CD1c-positive myeloid dendritic cell (primary cell): ENCODE results near the gene SLC39A13.

Experiments used
- DNase-seq: peaks from one replicate; pipeline ENCODE4 v3.0.0-alpha.2; 2016; ENCODE audit errors: extremely low spot score

The SLC39A13 gene

DNA sequence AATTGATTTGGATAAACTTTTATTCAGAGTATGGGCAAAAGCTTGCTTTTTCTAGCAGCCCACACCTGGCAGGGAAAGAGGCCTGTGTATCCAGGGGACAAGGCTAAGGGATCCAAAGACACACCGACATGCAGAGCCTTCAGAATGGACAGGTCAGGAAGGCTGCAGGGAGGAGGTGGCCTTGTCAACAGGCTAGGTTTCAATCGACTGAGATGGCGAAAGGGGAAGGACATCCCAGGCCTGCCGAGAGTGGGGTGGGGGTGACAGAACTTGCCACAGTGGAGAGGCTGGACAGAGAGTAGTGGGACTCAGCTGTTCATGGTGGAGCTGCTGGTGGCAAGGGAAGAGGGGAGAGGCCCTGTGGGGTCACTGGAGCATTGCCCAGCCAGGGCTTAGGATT is 5.3 kb upstream of the SLC39A13 start:
- peak; percentile 22 for DNase-seq

DNA sequence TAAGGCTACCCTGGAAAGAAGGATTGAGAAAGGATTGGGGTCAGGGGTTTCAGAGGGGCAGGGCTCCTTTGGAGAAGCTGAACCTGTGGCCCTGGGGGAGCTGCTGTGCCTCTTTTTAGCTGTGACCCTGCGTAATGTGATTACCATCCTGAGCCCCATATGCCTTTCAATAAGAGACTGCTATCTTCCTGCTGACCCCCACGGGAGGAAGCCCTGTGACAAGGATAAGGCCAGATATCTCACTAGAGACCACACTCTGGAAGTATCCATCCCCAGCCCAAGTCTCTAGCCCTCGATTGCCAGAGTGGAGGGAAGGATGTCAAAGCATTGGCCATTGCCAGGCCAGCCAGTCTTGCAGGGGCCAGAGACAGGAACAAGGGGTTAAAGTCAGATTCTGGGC is 4.8 kb upstream of the SLC39A13 start:
- DNase-seq: no peak

DNA sequence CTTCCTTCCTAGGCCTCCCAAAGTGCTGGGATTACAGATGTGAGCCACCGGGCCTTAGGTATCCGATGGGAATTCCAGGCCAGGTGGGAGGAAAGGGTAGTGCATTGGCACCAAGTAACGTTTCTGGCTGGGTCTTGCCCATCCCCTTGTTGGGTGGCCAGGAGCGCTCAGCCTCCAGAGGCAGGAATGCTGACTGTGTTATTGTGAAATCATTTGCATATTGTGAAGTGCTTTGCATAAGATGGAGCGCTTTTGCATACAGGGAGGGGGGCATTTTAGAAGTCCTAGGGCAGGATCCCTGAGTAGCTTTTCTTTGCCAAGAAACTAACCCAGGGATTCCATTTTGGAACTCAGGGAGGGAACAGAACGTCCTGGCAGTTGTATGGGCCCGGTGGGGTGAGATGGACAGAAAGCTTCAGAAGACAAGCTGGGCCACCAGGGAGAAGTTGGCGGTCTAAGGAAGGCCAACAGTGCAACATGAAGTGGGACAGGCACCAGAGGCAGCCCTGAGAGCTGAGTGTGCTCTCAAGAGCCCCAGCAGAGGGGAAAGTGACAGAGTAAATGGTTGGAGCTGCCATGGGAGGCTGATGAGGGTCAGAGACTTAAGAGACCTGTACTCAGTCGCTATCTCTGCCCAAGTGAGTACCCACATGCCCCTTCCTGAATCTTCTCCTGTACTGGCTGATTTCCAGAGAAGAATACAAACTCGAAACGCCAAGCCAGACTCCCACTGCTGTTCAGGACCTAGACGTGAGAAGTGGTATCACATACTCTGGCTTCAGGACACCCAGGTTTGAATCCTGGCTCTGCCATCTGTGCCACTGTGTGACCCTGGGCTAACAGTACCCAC is 1.3 kb upstream of the SLC39A13 start:
- DNase-seq: peak; percentile 43

DNA sequence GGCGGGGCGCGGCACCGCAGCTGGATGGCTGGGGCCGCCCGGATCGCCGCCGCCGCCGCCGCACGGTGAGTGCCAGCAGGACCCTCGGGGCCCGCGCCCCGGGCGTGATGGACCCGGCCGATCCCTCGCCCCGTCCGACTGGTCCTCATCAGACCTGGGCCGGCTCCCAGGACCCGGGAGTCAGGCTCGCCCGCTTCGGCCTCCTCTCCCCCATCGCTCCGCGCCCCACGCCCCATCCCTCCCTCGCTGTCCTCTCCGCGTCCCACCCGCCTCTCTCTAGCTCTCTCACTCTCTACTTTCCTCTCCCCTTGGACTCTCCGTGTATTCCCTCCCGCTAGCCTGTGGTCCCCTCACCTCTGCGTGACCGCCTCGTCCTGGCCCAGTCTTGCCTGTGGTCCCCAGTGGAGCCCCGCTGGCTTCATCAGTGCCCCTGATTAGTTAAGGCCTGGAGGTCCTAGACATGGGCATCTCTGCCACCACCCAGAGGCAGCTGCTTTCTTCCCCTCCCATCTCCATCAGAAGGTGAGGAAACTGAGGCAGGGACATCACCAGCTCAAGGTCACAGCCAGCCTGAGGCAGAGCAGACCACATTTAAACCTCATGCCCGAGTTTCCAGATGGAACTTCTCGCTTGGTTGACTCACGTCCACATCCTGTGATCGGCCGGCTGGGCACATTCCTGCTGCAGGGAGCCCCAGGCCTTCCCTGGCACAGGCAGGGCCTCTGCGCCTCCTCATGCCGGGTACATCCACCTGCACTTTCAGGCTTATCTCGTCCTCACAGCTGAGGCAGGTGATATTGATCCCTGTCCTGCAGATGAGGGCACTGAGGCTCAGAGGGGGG is 429 bp downstream of the SLC39A13 start:
- DNase-seq: peak; percentile 21

DNA sequence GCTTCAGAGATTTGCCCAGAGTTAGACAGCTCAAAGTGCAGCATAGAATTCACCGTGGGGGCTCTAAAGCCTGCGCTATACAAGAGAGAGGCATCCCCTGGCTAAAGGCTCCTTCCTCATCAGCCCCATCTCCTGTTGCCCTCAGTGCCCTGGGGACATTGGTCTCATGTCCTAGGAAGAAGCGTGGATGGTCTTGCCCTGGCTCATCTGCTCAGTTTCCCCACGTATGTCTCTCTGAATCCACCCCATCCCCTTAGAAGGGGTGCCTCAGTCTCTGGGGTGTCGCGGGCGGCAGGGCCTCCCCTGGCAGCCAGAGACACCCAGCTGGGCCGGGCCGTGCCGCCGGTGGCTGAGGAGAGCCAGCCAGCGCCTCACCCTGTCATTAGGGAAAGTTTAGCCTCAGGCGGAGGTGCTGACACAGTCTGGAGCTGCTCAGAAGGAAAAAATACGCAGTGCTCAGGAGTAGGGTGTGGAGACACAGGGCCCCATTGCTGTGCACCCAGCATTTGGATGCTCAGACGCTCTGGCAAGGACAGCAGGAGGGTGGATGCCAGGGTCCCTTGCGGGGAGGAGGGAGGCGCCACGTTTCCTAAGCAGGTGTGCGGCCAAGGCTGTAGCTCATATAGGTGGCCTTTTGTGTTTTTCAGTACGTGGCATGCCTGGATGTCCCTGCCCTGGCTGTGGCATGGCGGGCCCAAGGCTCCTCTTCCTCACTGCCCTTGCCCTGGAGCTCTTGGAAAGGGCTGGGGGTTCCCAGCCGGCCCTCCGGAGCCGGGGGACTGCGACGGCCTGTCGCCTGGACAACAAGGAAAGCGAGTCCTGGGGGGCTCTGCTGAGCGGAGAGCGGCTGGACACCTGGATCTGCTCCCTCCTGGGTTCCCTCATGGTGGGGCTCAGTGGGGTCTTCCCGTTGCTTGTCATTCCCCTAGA is 1.3 kb downstream of the SLC39A13 start:
- DNase-seq: no peak

DNA sequence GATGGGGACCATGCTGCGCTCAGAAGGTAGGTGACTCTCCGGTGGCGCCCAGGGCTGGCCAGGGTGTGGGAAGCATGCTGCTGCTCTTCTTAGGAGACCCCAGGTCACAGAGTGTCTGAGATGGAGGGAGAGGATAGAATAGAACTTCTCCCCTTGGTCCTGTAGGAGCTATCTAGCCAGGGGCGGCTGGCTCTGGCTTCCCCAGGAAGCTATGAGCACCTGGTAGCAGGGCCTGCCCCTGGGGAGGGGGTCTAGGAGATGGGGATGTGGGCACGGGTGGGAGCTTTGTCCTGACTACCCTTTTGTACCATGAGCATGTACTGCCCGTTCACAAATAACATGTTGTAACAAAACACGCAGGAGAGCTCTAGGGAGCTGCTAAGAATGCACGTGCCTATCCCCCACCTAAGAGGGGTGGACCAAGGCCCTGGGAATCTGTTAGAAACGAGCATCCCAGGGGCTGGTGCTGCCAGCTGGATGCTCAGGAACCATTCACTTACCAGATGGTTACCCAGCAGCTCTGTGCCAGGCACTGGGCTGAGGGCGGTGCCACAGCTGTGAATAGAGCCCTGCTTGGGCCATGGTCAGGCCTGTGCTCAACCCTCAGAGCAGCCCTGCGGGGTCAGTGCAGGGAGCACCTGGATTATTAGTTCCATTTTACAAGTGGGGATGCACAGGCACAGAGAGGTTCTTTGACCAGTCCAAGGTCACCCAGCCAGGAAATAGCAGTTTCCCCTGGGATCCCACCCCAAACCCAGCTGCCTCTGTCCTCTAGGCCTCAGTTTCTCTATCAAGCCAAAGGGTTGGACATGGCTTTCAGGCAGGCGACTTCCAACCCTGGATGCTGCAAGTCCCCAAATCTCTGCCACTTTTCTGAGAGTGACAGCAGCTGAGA is 2.2 kb downstream of the SLC39A13 start:
- no peak for DNase-seq

DNA sequence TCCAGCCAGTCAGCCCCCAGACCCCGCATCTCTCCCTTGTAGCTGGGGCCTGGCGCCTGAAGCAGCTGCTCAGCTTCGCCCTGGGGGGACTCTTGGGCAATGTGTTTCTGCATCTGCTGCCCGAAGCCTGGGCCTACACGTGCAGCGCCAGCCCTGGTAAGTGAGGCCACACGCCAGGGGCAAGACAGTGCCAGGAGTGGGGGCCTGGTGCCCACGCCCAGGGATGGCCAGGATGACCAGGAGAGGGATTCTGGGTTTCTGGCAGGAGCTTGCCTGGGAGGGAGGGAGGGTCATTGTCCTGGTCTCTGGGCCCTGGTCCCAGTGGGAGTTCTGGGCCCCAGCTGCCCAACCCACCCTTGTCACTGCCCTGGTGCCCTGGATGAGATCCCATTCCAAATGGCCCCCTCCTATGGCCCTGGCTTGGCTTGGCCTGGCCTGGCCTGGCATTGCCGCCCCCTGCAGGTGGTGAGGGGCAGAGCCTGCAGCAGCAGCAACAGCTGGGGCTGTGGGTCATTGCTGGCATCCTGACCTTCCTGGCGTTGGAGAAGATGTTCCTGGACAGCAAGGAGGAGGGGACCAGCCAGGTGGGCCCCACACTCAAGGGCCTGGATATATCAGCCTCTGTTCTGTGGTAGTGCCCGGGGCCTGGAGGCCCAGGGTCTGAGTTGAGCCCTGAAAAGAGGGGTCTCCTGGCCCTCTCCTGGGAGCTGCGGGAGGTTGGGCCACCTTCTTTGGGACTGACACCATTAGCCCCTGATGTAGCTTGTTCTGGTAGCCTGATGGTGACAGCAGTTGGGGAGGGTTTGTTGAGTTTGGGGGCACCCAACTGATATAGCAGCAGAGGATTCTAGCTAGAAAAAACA is 3.7 kb downstream of the SLC39A13 start:
- peak; percentile 67 for DNase-seq

DNA sequence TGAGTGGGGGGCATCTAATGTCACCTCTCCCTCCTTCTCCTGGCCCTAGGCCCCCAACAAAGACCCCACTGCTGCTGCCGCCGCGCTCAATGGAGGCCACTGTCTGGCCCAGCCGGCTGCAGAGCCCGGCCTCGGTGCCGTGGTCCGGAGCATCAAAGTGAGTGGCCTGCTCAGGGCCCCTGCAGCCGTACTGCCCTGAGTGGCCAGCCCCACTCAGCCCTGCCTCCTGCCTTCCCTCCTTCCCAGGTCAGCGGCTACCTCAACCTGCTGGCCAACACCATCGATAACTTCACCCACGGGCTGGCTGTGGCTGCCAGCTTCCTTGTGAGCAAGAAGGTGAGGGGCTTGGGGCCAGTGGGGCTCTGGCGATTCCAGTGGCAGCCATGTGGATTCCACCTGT is 5.0 kb downstream of the SLC39A13 start:
- DNase-seq: no peak

DNA sequence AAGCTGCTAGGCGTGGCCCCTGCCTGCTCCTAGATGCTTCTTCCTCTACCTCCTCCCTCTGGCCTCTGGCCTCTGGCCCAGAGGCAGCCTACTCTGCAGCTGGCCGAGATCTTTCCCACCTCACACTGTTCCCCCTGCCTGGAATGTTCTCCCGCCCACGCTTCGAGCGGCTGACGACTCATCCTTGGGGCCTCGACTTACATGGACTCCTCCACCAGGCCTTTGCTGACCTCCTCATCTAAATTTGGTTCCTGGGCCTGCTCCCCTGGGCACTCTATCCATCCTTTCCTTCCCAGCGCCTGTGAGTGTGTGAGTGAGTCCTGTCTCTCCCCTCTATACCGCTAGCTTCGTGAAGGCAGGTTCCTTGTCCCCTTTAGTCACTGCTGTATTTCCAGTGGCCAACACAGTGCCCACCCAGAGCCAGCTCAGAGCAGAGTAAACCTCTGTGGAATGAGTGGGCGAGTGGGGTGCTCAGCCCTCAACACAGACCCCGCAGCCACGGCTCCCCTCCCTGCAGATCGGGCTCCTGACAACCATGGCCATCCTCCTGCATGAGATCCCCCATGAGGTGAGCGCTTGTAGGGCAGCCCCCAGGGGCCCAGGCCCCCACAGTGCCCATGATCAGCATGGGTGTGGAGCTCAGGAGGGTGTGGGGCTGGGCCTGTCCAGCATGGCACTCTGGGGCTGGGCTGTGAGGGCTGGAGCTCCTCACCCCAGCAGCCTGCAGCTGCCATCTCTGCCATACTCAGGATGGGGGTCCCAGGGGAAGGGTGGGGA is 5.7 kb downstream of the SLC39A13 start:
- DNase-seq: no peak

DNA sequence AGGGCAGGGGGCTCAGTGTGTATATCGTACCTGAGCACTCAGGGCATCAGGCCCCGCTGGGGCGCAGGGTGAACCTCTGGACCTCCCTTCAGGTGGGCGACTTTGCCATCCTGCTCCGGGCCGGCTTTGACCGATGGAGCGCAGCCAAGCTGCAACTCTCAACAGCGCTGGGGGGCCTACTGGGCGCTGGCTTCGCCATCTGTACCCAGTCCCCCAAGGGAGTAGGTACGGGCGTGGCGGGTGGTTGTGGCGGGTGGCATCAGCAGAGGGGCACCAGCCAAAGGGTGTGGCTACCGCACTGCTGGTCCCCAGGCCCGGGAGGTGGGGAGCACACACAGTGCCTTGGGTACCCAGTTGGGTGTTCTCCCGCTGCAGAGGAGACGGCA is 6.3 kb downstream of the SLC39A13 start:
- DNase-seq: no peak

DNA sequence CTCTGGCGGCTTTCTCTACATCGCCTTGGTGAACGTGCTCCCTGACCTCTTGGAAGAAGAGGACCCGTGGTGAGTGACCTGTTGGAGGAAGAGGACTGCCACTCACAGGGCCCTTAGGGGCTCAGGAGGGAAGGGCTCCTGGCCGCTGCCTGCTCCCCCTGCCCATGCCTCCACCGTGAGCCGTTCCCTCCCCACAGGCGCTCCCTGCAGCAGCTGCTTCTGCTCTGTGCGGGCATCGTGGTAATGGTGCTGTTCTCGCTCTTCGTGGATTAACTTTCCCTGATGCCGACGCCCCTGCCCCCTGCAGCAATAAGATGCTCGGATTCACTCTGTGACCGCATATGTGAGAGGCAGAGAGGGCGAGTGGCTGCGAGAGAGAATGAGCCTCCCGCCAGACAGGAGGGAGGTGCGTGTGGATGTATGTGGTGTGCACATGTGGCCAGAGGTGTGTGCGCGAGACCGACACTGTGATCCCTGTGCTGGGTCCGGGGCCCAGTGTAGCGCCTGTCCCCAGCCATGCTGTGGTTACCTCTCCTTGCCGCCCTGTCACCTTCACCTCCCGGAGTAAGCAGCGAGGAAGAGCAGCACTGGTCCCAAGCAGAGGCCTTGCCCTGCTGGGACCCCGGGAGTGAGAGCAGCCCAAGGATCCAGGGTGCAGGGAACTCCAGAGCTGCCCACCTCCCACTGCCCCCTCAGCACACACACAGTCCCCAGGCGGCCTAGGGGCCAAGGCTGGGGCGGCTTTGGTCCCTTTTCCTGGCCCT is 6.9 kb downstream of the SLC39A13 start:
- DNase-seq: no peak

DNA sequence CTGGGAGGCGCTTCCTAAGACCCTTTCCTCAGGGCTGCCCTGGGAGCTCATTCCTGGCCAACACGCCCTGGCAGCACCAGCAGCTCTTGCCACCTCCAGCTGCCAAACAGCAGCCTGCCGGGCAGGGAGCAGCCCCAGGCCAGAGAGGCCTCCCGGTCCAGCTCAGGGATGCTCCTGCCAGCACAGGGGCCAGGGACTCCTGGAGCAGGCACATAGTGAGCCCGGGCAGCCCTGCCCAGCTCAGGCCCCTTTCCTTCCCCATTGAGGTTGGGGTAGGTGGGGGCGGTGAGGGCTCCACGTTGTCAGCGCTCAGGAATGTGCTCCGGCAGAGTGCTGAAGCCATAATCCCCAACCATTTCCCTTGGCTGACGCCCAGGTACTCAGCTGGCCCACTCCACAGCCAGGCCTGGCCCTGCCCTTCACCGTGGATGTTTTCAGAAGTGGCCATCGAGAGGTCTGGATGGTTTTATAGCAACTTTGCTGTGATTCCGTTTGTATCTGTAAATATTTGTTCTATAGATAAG is 7.6 kb downstream of the SLC39A13 start:
- no peak for DNase-seq

DNA sequence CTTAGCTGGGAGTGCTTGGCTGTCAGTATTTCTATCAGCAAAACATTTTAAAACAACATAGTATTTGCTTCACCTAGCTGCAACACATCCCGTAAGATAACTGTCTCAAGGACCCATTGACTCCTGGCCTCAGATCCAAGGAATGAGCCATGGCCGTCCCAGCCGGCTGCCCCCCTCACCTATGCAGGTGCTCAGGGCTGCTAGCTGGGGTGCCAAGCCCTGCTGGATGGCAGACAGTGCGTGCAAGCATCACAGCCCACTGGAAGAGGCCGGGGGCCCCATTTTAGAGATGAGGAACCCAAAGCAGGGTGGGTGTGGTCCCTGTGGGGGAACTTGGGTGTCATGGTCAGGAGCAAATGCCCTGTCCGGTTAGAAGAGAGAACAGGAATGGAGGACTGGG is 9.3 kb downstream of the SLC39A13 start:
- DNase-seq: no peak

DNA sequence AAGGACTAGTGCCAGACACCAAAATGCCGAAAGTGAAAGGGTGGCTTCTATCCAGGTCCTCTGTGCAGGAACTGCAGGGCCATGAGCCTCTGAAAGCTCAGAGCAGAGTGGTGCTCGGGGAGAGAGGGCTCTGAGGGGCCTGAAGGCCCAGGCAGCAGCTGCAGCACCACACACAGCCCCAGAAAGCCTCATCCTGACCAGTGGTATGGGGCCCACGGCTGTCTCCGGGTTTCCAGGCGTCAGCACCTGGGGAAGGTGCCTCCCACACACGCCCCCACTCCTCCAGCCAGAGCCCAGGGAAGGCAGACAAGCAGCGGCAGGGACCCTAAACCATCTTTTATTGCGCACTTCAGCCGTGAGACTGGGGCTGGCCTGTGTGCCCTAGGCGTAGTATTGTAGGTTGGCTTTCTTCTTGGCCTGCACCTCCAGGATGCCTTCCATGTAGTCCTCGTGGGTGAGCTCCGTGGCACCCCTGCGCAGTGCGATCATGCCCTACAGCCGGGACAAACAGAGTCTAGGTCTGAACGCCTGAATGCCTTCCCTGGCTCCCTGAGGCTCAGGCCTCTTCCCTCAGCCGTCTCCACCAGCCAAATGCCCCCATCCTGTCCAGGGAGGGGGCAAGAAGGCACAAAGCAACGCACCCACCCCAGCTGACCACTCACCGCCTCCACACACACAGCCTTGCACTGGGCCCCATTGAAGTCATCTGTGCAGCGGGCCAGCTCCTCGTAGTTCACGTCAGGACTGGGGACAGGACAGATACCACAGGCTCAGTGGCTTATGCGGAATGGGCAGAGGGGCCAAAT is 10.3 kb downstream of the SLC39A13 start:
- no peak for DNase-seq

DNA sequence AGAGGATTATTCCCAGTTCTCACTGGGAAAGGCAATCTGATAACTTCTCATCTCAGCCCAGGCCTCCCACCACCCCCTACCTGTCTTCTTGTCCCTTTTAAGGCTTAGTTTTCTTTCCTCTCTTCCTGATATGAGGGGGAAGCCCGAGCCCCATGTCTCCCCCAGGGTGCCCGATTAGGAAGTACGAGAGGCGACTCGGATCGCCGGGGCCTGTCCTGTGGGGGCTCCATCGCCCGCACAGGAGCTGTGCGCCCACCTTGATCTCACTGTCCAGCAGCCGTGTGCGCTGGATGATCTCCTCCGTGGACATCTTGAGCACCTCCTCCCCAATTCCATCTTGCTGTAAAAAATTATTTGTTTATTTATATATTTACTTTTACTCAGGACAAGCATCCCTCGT is 17.2 kb downstream of the SLC39A13 start:
- no peak for DNase-seq

DNA sequence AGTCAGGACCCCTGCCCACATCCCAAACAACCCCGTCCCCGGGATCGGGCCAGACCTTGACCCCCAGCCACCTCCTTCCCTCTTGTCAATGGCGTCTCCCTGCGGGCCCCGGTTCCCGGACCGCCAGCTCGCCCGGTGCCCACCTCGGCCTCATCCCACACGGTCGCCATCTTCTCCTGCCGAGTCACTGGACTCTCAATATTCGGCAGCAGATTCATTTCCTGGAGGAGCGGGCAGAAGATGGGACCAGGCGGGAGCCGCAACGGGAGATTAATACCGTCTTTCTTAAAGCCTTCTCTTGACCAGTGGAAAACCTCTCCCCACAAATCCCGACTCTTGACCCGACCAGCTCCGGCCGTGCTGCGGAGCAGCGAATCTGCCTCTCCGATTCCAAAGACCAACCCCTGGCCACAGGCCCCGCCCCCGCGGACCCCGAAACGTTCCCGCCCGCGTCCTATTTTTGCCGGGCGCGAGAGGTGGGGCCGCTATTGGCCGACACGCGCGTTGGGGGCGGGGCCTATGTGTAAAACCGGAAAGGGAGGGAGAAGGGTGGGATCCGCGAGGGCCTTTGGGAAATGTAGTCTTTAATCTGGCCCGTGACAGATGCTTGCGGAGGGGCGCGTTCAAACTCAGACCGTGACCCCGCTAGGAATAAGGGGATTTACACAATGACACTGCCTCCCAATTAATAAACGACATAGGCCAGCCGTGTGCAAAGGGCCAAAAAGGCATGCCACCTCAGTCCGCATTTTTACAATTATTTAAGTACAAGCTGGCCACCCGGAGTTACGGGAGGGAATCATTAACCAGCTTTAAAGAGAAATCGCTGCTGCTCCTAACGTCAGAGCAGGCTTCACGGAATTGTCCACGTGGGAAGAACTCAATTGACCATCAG is 17.9 kb downstream of the SLC39A13 start, which contains the start of gene PSMC3:
TSS of gene PSMC3 (minus strand) at position 378 of the 895 bp plus-strand sequence. CDS start at position 218, 160 bp downstream.
- DNase-seq: peak; percentile 99
